ENCODE data around the gene NXPE4.
"Not testable (repeated sequence)": the region's sequence is repeated elsewhere in the genome, so short reads cannot be mapped to it uniquely, and the experiment has no call there.

The NXPE4 gene

GRCh38 chr11:114610550-114610949 is 15.0 kb upstream of the NXPE4 start:
- DNase-seq (ENCODE audit: low read depth, low spot score), result no peak

- no peak for DNase-seq (ENCODE audit: low read depth, low spot score)
These were observed 13.8 kb upstream of the NXPE4 start for GRCh38 chr11:114609429-114609828.

GRCh38 chr11:114608605-114609004 is 13.0 kb upstream of the NXPE4 start:
- not testable (repeated sequence) for DNase-seq (ENCODE audit: low read depth, low spot score)

- no peak for DNase-seq (ENCODE audit: low read depth, low spot score)
These were observed 12.3 kb upstream of the NXPE4 start for GRCh38 chr11:114607753-114608459.

- not testable (repeated sequence) for DNase-seq (ENCODE audit: low read depth, low spot score)
These were observed 11.2 kb upstream of the NXPE4 start for GRCh38 chr11:114606802-114607075.

- no peak for DNase-seq (ENCODE audit: low read depth, low spot score)
These were observed 10.6 kb upstream of the NXPE4 start for GRCh38 chr11:114606003-114606801.

- no peak for DNase-seq (ENCODE audit: low read depth, low spot score)
These were observed 9.8 kb upstream of the NXPE4 start for GRCh38 chr11:114605370-114605769.

GRCh38 chr11:114604886-114605285 is 9.3 kb upstream of the NXPE4 start:
- no peak for DNase-seq (ENCODE audit: low read depth, low spot score)

- DNase-seq (ENCODE audit: low read depth, low spot score), result no peak
These were observed 8.7 kb upstream of the NXPE4 start for GRCh38 chr11:114604179-114604813.

GRCh38 chr11:114603151-114603550 is 7.6 kb upstream of the NXPE4 start:
- DNase-seq (ENCODE audit: low read depth, low spot score), result not testable (repeated sequence)

GRCh38 chr11:114598461-114598860 is 2.9 kb upstream of the NXPE4 start:
- DNase-seq (ENCODE audit: low read depth, low spot score), result no peak

GRCh38 chr11:114596175-114596919 is 761 bp upstream of the NXPE4 start:
- no peak for DNase-seq (ENCODE audit: low read depth, low spot score)

- DNase-seq (ENCODE audit: low read depth, low spot score), result no peak
These were observed 883 bp downstream of the NXPE4 start for GRCh38 chr11:114594703-114595102.

GRCh38 chr11:114587398-114587953 is 8.1 kb downstream of the NXPE4 start:
- no peak for DNase-seq (ENCODE audit: low read depth, low spot score)

- DNase-seq (ENCODE audit: low read depth, low spot score), result no peak
These were observed 8.8 kb downstream of the NXPE4 start for GRCh38 chr11:114586797-114587196.

- no peak for DNase-seq (ENCODE audit: low read depth, low spot score)
These were observed 23.9 kb downstream of the NXPE4 start for GRCh38 chr11:114571712-114572111.

- no peak for DNase-seq (ENCODE audit: low read depth, low spot score)
These were observed 25.8 kb downstream of the NXPE4 start for GRCh38 chr11:114569801-114570200.

- no peak for DNase-seq (ENCODE audit: low read depth, low spot score)
These were observed 29.3 kb downstream of the NXPE4 start for GRCh38 chr11:114566276-114566675.

- DNase-seq (ENCODE audit: low read depth, low spot score), result no peak
These were observed 30.8 kb downstream of the NXPE4 start for GRCh38 chr11:114564831-114565230.

- no peak for DNase-seq (ENCODE audit: low read depth, low spot score)
These were observed 32.5 kb downstream of the NXPE4 start for GRCh38 chr11:114563077-114563476.

GRCh38 chr11:114562166-114562916 is 33.2 kb downstream of the NXPE4 start:
- no peak for DNase-seq (ENCODE audit: low read depth, low spot score)
